ENCODE measurements around the gene GPR137.

The GPR137 gene

GRCh38 chr11:64265176-64266160 lies 20.2 kb upstream of the GPR137 start:
- no peak for DNase-seq

- no peak for DNase-seq
Measured at GRCh38 chr11:64266339-64266738, 19.3 kb upstream of the GPR137 start.

GRCh38 chr11:64267207-64267945 lies 18.3 kb upstream of the GPR137 start:
- no peak for DNase-seq

GRCh38 chr11:64268025-64268892 lies 17.4 kb upstream of the GPR137 start:
- DNase-seq, result no peak

- no peak for DNase-seq
Measured at GRCh38 chr11:64268893-64269539, 16.6 kb upstream of the GPR137 start.

GRCh38 chr11:64269540-64270220 lies 16.0 kb upstream of the GPR137 start:
- peak; percentile 99 for DNase-seq

GRCh38 chr11:64275031-64275800 lies 10.4 kb upstream of the GPR137 start:
- DNase-seq, result no peak

GRCh38 chr11:64275841-64276240 lies 9.8 kb upstream of the GPR137 start:
- no peak for DNase-seq

- no peak for DNase-seq
Measured at GRCh38 chr11:64276653-64277431, 8.8 kb upstream of the GPR137 start.

GRCh38 chr11:64278576-64279190 lies 7.0 kb upstream of the GPR137 start:
- no peak for DNase-seq

- DNase-seq, result no peak
Measured at GRCh38 chr11:64281957-64282770, 3.5 kb upstream of the GPR137 start.

- no peak for DNase-seq
Measured at GRCh38 chr11:64283092-64283491, 2.6 kb upstream of the GPR137 start.

GRCh38 chr11:64284048-64284961 lies 1.3 kb upstream of the GPR137 start, which contains the start of gene BAD:
Gene BAD (minus strand): TSS chr11:64284665. CDS start chr11:64284368, 297 bp downstream.
- peak; percentile 97 for DNase-seq

- peak; percentile 36 for DNase-seq
Measured at GRCh38 chr11:64285885-64286800, 495 bp downstream of the GPR137 start.

- DNase-seq, result no peak
Measured at GRCh38 chr11:64286801-64287159, 1.1 kb downstream of the GPR137 start.

- no peak for DNase-seq
Measured at GRCh38 chr11:64287676-64288352, 2.2 kb downstream of the GPR137 start.

Data from KG1 (cell line).